Liver (tissue), 9 donors: ENCODE data around the gene PLP2. TPM values are rescaled to one million over a fixed set of nuclear protein-coding genes. Genes with fewer than 3 reads are reported as not detected.
"Not testable (repeated sequence)": the region's sequence is repeated elsewhere in the genome, so short reads cannot be mapped to it uniquely, and the experiment has no call there.

ENCODE experiments used
- DNase-seq: peaks from one replicate; pipeline ENCODE4 v3.0.0-alpha.2; 2017; ENCODE audit warnings: low spot score
- H3K27ac ChIP-seq, 2 donors: one replicate each; pipeline ENCODE4 v1.7.0; 2013; ENCODE audit warnings: inconsistent platforms in 2 of 2, low read length in 2 of 2, control low read depth in 1 of 2, low read depth in 1 of 2, mild to moderate bottlenecking in 1 of 2
- H3K27me3 ChIP-seq, 4 donors: one replicate each; pipeline versions ENCODE4 v1.6.1 to v1.7.0; 2013; ENCODE audit warnings: low read length in 3 of 4, inconsistent platforms in 1 of 4, mild to moderate bottlenecking in 1 of 4, moderate library complexity in 1 of 4; ENCODE audit not compliant: control insufficient read depth in 4 of 4, insufficient read depth in 4 of 4
- H3K36me3 ChIP-seq, 4 donors: one replicate each; pipeline versions ENCODE4 v1.6.1 to v1.7.0; 2013; ENCODE audit warnings: low read length in 3 of 4, mild to moderate bottlenecking in 3 of 4, low read depth in 1 of 4, moderate library complexity in 1 of 4; ENCODE audit not compliant: control insufficient read depth in 4 of 4, insufficient read depth in 3 of 4
- H3K4me1 ChIP-seq, 4 donors: one replicate each; pipeline versions ENCODE4 v1.6.1 to v1.7.0; 2013; ENCODE audit warnings: low read length in 3 of 4, mild to moderate bottlenecking in 3 of 4, moderate library complexity in 1 of 4; ENCODE audit not compliant: control insufficient read depth in 4 of 4, insufficient read depth in 4 of 4
- H3K4me3 ChIP-seq, 3 donors: one replicate each; pipeline versions ENCODE4 v1.6.1 to v1.7.0; 2013; ENCODE audit warnings: low read length in 3 of 3, control low read depth in 1 of 3, low read depth in 1 of 3, mild to moderate bottlenecking in 1 of 3
- H3K9ac ChIP-seq, 2 donors: one replicate each; pipeline ENCODE4 v1.7.0; 2013; ENCODE audit warnings: low read length in 2 of 2, mild to moderate bottlenecking in 2 of 2, moderate library complexity in 2 of 2, control low read depth in 1 of 2, low read depth in 1 of 2
- H3K9me3 ChIP-seq, 4 donors: one replicate each; pipeline versions ENCODE4 v1.6.1 to v1.7.0; 2013; ENCODE audit warnings: low read length in 3 of 4; ENCODE audit not compliant: control insufficient read depth in 4 of 4
- ATF3 ChIP-seq: IDR thresholded peaks from 2 replicates; pipeline ENCODE4 v1.6.1; 2016; ENCODE audit warnings: antibody characterized with exemption
- CTCF ChIP-seq: fragments of 150-350 bp; IDR thresholded peaks from 2 replicates; pipeline ENCODE4 v1.5.1; 2017; ENCODE audit warnings: improper control_type of control experiment, low read depth, low read length; ENCODE audit not compliant: missing input control
- EGR1 ChIP-seq, 2 donors: IDR thresholded peaks; 2 replicates each; pipeline ENCODE4 v1.6.1; 2016 to 2018; ENCODE audit warnings: antibody characterized with exemption in 2 of 2, low read depth in 2 of 2
- FOXA2 ChIP-seq: IDR thresholded peaks from 2 replicates; pipeline ENCODE4 v1.6.1; 2016; ENCODE audit warnings: antibody characterized with exemption
- GABPA ChIP-seq, 2 donors: IDR thresholded peaks in 1 of 2; conservative IDR thresholded peaks in 1 of 2; 2 replicates each; pipeline ENCODE4 v1.6.1; 2016; ENCODE audit warnings: antibody characterized with exemption in 2 of 2, mild to moderate bottlenecking in 1 of 2, moderate library complexity in 1 of 2
- HNF4A ChIP-seq, 2 donors: conservative IDR thresholded peaks; 2 replicates each; pipeline ENCODE4 v1.6.1; 2016; ENCODE audit warnings: antibody characterized with exemption in 2 of 2, mild to moderate bottlenecking in 2 of 2
- HNF4G ChIP-seq: IDR thresholded peaks from 2 replicates; pipeline ENCODE4 v1.6.1; 2016; ENCODE audit warnings: antibody characterized with exemption
- JUND ChIP-seq, 2 donors: IDR thresholded peaks; 2 replicates each; pipeline ENCODE4 v1.6.1; 2016; ENCODE audit warnings: antibody characterized with exemption in 2 of 2
- MAX ChIP-seq: IDR thresholded peaks from 2 replicates; pipeline ENCODE4 v1.6.1; 2016; ENCODE audit warnings: antibody characterized with exemption
- NR2F2 ChIP-seq: IDR thresholded peaks from 2 replicates; pipeline ENCODE4 v1.6.1; 2016; ENCODE audit warnings: antibody characterized with exemption
- REST ChIP-seq: IDR thresholded peaks from 2 replicates; pipeline ENCODE4 v1.6.1; 2016; ENCODE audit warnings: antibody characterized with exemption, mild to moderate bottlenecking
- RXRA ChIP-seq, 2 donors: IDR thresholded peaks; 2 replicates each; pipeline ENCODE4 v1.6.1; 2017 to 2018; ENCODE audit warnings: antibody characterized with exemption in 2 of 2, mild to moderate bottlenecking in 1 of 2
- SP1 ChIP-seq: IDR thresholded peaks from 2 replicates; pipeline ENCODE4 v1.6.1; 2018; ENCODE audit warnings: antibody characterized with exemption, mild to moderate bottlenecking
- TAF1 ChIP-seq: conservative IDR thresholded peaks from 2 replicates; pipeline ENCODE4 v1.6.1; 2016; ENCODE audit warnings: antibody characterized with exemption, mild to moderate bottlenecking
- YY1 ChIP-seq: IDR thresholded peaks from 2 replicates; pipeline ENCODE4 v1.6.1; 2016; ENCODE audit warnings: antibody characterized with exemption, mild to moderate bottlenecking
- WGBS: extraction: QIAGEN DNeasy Blood & Tissue Kit; methylation state at CpG from one replicate; pipeline ENCODE4 v1.1.7; 2013; 5-methylcytosine and 5-hydroxymethylcytosine counted together
- polyA plus RNA-seq, 2 donors: library from polyadenylated mRNA; stranded (reverse) in 1 of 2; unstranded in 1 of 2; fragments of 200-250 nt in 1 of 2; fragments of >200 nt in 1 of 2; fragmentation: Nextera tagmentation in 1 of 2; extraction: Ambion mirVana in 1 of 2; gene quantifications; one replicate each; pipeline versions ENCODE4 v1.2.1 to v1.2.3, GENCODE V29; 2013 to 2015
- total RNA-seq, 2 donors: library from RNA; depleted of rRNA; stranded (reverse); fragments of >200 nt; gene quantifications; one replicate each; pipeline ENCODE4 v1.2.3, GENCODE V29; 2014
- donor health status: healthy.
- donor health status: healthy.
- donor health status: healthy.
- donor health status: healthy.
- donor health status: healthy.

PLP2 gene
- total and polyA plus RNA-seq, 4 donors: 2.4 to 24.5 (median 14.7) TPM

- no peak for TF ChIP-seq CTCF
- no peak for TF ChIP-seq YY1
Observed at GRCh38 chrX:49129427-49129826, 42.3 kb upstream of the PLP2 start (continued).

- H3K9ac ChIP-seq, H3K36me3 ChIP-seq, H3K27me3 ChIP-seq, H3K4me3 ChIP-seq, H3K4me1 ChIP-seq, H3K27ac ChIP-seq, H3K9me3 ChIP-seq, DNase-seq: not testable (repeated sequence)
- 90% methylated on average over 7 of the region's 7 CpGs for WGBS
Observed at GRCh38 chrX:49132275-49132674, 39.4 kb upstream of the PLP2 start.

GRCh38 chrX:49133759-49134158 is 37.9 kb upstream of the PLP2 start:
- no peaks in the 10 kb centered on the region for H3K36me3 ChIP-seq
- TF ChIP-seq FOXA2 (no peak), RXRA (IDR thresholded peaks at IDR 0.05) (no peak), JUND (IDR thresholded peaks at IDR 0.05) (no peak), GABPA (IDR thresholded peaks at IDR 0.05 in 1 of 2, conservative IDR thresholded peaks at IDR 0.05 in 1 of 2) (no peak), REST (no peak), SP1 (no peak), NR2F2 (no peak), MAX (no peak), TAF1 (no peak), EGR1 (IDR thresholded peaks at IDR 0.05; ENCODE audit: low read depth in 2 of 2) (no peak)
- DNase-seq: no peak
- H3K9me3 ChIP-seq: no peaks in the 10 kb centered on the region
- H3K27ac ChIP-seq: no peak overlapping the region
- H3K27me3 ChIP-seq: no peaks in the 10 kb centered on the region
- WGBS: 100% methylated on average over 1 of the region's 1 CpG
- H3K4me1 ChIP-seq: no peaks in the 10 kb centered on the region
- no peak overlapping the region for H3K9ac ChIP-seq
- H3K4me3 ChIP-seq: no peak overlapping the region

- 86% methylated on average over 1 of the region's 1 CpG for WGBS
- Histone ChIP-seq H3K9me3 (peaks cover 0 to 3% (median 0%) of the 10 kb centered on the region in 4 donors), H3K4me3 (no peak overlapping the region), H3K36me3 (no peaks in the 10 kb centered on the region), H3K27me3 (no peaks in the 10 kb centered on the region), H3K9ac (no peak overlapping the region), H3K27ac (no peak overlapping the region), H3K4me1 (no peaks in the 10 kb centered on the region)
- no peak for TF ChIP-seq JUND (IDR thresholded peaks at IDR 0.05)
- no peak for TF ChIP-seq HNF4A (conservative IDR thresholded peaks at IDR 0.05)
- no peak for TF ChIP-seq GABPA (IDR thresholded peaks at IDR 0.05 in 1 of 2, conservative IDR thresholded peaks at IDR 0.05 in 1 of 2)
- no peak for TF ChIP-seq ATF3
- TF ChIP-seq CTCF: no peak
- TF ChIP-seq HNF4G: no peak
- DNase-seq: no peak
Observed at GRCh38 chrX:49137492-49137891, 34.2 kb upstream of the PLP2 start.
